ENCODE results near the gene TAS2R60.

- TF ChIP-seq REST (IDR thresholded peaks at IDR 0.05; ENCODE audit: low read depth, low read length) (no peak), TAF1 (IDR thresholded peaks at IDR 0.05; ENCODE audit: borderline replicate concordance, low read depth, low read length) (no peak), EP300 (IDR thresholded peaks at IDR 0.05; ENCODE audit: borderline replicate concordance in 1 of 2, low read depth in 1 of 2, low read length in 1 of 2) (no peak), PBX3 (IDR thresholded peaks at IDR 0.05) (no peak), GABPA (IDR thresholded peaks at IDR 0.05; ENCODE audit: low read depth) (no peak), RFX5 (IDR thresholded peaks at IDR 0.05; ENCODE audit: low read length) (no peak)
- TF ChIP-seq, protein P1, sequence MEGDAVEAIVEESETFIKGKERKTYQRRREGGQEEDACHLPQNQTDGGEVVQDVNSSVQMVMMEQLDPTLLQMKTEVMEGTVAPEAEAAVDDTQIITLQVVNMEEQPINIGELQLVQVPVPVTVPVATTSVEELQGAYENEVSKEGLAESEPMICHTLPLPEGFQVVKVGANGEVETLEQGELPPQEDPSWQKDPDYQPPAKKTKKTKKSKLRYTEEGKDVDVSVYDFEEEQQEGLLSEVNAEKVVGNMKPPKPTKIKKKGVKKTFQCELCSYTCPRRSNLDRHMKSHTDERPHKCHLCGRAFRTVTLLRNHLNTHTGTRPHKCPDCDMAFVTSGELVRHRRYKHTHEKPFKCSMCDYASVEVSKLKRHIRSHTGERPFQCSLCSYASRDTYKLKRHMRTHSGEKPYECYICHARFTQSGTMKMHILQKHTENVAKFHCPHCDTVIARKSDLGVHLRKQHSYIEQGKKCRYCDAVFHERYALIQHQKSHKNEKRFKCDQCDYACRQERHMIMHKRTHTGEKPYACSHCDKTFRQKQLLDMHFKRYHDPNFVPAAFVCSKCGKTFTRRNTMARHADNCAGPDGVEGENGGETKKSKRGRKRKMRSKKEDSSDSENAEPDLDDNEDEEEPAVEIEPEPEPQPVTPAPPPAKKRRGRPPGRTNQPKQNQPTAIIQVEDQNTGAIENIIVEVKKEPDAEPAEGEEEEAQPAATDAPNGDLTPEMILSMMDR (IDR thresholded peaks at IDR 0.05), result no peak
- TF ChIP-seq, protein P2, sequence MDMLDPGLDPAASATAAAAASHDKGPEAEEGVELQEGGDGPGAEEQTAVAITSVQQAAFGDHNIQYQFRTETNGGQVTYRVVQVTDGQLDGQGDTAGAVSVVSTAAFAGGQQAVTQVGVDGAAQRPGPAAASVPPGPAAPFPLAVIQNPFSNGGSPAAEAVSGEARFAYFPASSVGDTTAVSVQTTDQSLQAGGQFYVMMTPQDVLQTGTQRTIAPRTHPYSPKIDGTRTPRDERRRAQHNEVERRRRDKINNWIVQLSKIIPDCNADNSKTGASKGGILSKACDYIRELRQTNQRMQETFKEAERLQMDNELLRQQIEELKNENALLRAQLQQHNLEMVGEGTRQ (IDR thresholded peaks at IDR 0.05; ENCODE audit: borderline replicate concordance, low read depth, low read length), result no peak
These were observed 970 bp downstream of the TAS2R60 start for GRCh38 chr7:143444063-143444782.
